GM04503 (cell line): ENCODE measurements around the gene GMPS.
"Not testable (repeated sequence)": the region's sequence is repeated elsewhere in the genome, so short reads cannot be mapped to it uniquely, and the experiment has no call there.

Experiments used
- DNase-seq: peaks from one replicate; pipeline ENCODE4 v3.0.0-alpha.2; 2012; ENCODE audit warnings: low read depth

Gene GMPS

GRCh38 chr3:155870133-155870944, at the start of gene GMPS:
Gene GMPS (plus strand): TSS chr3:155870650. CDS start chr3:155870871, 221 bp downstream.
- DNase-seq, result peak; percentile 55

- not testable (repeated sequence) for DNase-seq
Measured at GRCh38 chr3:155828490-155829098, 41.9 kb upstream of the GMPS start.

- no peak for DNase-seq
Measured at GRCh38 chr3:155835341-155836071, 34.9 kb upstream of the GMPS start.

- DNase-seq, result no peak
Measured at GRCh38 chr3:155843569-155843968, 26.9 kb upstream of the GMPS start.

GRCh38 chr3:155846119-155846518, 24.3 kb upstream of the GMPS start:
- DNase-seq, result no peak

GRCh38 chr3:155847993-155848392, 22.5 kb upstream of the GMPS start:
- DNase-seq, result no peak

- not testable (repeated sequence) for DNase-seq
Measured at GRCh38 chr3:155849404-155849803, 21.0 kb upstream of the GMPS start.

GRCh38 chr3:155852341-155852740, 18.1 kb upstream of the GMPS start:
- no peak for DNase-seq

- no peak for DNase-seq
Measured at GRCh38 chr3:155853214-155854140, 17.0 kb upstream of the GMPS start.

- DNase-seq, result peak; percentile 95
Measured at GRCh38 chr3:155854141-155854940, 16.1 kb upstream of the GMPS start, which contains the start of gene SLC33A1. Gene SLC33A1 (minus strand): TSS chr3:155854427. CDS start chr3:155853997, 430 bp downstream.

GRCh38 chr3:155859859-155860258, 10.6 kb upstream of the GMPS start:
- DNase-seq, result no peak

- DNase-seq, result not testable (repeated sequence)
Measured at GRCh38 chr3:155860424-155860823, 10.0 kb upstream of the GMPS start.

GRCh38 chr3:155861476-155862183, 8.8 kb upstream of the GMPS start:
- DNase-seq, result no peak

GRCh38 chr3:155862290-155862982, 8.0 kb upstream of the GMPS start:
- DNase-seq, result not testable (repeated sequence)

GRCh38 chr3:155863072-155863784, 7.2 kb upstream of the GMPS start:
- no peak for DNase-seq

GRCh38 chr3:155869691-155870090, 759 bp upstream of the GMPS start:
- no peak for DNase-seq

GRCh38 chr3:155870945-155871745, 695 bp downstream of the GMPS start:
- DNase-seq, result no peak

GRCh38 chr3:155871746-155872158, 1.3 kb downstream of the GMPS start:
- DNase-seq, result no peak
